ENCODE data around the gene FOXO3. TPM values are rescaled to one million over a fixed set of nuclear protein-coding genes. Genes with fewer than 3 reads are reported as not detected.

FOXO3 gene
- polyA plus RNA-seq, 4 donors: 48.7 to 56.5 (median 51.7) TPM

GRCh38 chr6:108732091-108732870 is 171.6 kb downstream of the FOXO3 start:
- no peak for DNase-seq (ENCODE audit: low read depth in 4 of 4, low spot score in 3 of 4)

- DNase-seq (ENCODE audit: low read depth in 4 of 4, low spot score in 3 of 4): no peak
Observed at GRCh38 chr6:108733051-108733450, 172.3 kb downstream of the FOXO3 start.

DNA sequence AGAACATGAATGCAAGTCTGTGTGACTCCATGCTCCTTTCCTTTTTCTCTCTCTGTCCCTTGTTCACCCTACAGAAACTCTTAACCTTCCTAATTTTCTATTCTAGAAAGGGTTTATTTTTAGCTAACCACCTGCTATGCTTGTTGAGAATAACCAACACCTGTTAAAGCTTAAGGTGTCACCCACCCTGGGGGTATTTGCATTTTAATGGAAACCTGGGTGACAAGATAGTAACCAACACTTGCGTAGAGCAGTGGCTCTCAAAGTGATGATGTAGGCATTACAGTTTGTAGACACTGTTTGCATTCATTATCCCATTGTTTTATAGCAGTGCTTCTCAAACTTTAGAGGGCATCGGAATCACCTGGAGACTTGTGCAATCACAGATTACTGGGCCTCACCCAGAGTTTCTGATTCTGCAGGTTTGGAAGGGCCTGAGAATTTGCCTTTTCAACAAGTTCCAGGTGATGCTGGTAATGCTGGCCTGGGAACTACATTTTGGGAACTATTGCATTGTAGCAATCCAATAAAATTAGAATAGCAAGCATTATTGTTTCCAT is 173.1 kb downstream of the FOXO3 start:
- DNase-seq (ENCODE audit: low read depth in 4 of 4, low spot score in 3 of 4): no peak

Measured in right renal pelvis (tissue), 4 donors.